ENCODE data around the gene CFAP20.
A peak's percentile ranks its signal among the peaks of the same experiment; 100 is the strongest.

The CFAP20 gene

GRCh38 chr16:58129097-58129936, at the start of gene CFAP20:
Gene CFAP20 (minus strand): TSS chr16:58129381. CDS start chr16:58129115, 266 bp downstream.
- peak; percentile 94 to 97 for DNase-seq (ENCODE audit: low read depth in 2 of 2)

GRCh38 chr16:58177353-58177710, 48.2 kb upstream of the CFAP20 start:
- no peak for DNase-seq (ENCODE audit: low read depth in 2 of 2)

- no peak for DNase-seq (ENCODE audit: low read depth in 2 of 2)
These were observed 47.6 kb upstream of the CFAP20 start for GRCh38 chr16:58176608-58177352.

- no peak for DNase-seq (ENCODE audit: low read depth in 2 of 2)
These were observed 41.0 kb upstream of the CFAP20 start for GRCh38 chr16:58170223-58170622.

GRCh38 chr16:58160855-58161254, 31.7 kb upstream of the CFAP20 start:
- DNase-seq (ENCODE audit: low read depth in 2 of 2), result no peak

- DNase-seq (ENCODE audit: low read depth in 2 of 2), result no peak
These were observed 29.5 kb upstream of the CFAP20 start for GRCh38 chr16:58158725-58159124.

DNA sequence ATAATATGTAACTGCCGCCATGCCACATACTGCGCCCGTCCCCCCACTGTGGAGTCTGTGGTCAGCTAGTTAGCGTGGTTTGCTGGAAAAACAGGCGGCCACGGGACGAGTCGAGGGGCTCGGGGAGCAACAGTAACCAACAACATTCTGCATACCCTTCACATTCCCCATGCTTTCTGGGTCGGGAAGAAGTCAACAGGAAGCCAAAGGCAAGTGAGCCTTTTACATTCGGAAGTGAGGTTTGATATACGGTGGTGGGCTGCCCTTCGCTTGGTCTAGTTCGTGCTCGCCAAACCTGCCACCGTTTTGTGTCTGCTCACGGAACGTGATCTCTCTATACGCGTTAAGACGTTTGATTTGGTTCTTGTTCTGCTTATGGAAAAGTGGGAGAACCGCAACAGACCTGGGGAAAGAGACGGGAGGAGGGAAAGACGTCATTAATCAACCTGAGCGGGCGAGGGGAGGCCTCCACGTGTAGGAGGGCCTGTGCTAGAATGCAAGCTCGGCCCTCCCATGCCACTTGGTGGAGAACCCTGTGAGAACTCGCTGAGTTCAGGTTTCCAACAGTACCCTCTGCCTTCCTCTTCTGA, 28.9 kb upstream of the CFAP20 start:
- DNase-seq (ENCODE audit: low read depth in 2 of 2), result no peak

GRCh38 chr16:58157239-58157638, 28.1 kb upstream of the CFAP20 start:
- no peak for DNase-seq (ENCODE audit: low read depth in 2 of 2)

GRCh38 chr16:58155839-58156238, 26.7 kb upstream of the CFAP20 start:
- no peak for DNase-seq (ENCODE audit: low read depth in 2 of 2)

DNA sequence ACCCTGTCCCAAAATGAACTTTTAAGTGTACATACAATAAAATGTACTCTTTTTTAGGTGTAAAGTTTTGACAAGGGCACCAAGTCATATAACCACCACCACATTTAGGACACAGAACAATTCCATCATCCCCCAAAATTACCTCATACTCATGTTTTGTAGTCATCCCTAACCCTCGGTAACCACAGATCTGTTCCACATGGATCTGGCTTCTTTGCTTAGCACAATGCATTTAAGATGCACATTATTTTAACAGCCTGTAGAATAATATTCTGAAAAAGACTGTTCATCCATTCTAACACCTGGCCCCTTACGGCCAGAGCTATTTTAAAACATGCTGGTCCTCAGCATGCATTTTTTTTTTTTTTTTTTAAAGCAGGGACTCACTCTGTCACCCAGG, 25.2 kb upstream of the CFAP20 start:
- DNase-seq (ENCODE audit: low read depth in 2 of 2), result no peak

DNA sequence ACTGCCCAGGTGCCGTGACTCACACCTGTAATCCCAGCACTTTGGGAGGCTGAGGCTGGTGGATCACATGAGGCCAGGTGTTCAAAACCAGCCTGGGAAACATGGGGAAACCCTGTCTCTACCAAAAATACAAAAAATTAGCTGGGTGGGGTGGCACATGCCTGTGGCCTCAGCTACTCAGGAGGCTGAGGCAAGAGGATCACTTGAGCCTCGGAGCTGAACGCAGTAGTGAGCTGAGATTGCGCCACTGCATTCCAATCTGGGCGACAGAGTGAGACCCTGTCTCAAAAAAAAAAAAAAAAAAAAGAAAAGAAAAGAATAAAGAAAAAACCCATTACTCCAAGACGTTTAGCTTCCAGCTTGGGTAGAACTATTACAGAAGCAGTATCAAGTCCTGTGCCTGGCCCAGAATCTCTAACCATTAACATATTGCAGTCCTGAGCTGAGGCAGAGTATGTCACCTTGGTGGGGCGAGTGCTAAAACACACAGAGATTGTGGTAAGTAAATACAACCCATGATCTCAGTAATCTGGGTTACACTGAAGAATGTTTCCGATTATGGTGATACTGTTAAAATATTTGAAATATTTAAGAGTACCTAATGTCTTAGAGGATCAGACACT, 23.2 kb upstream of the CFAP20 start:
- DNase-seq (ENCODE audit: low read depth in 2 of 2), result no peak

DNA sequence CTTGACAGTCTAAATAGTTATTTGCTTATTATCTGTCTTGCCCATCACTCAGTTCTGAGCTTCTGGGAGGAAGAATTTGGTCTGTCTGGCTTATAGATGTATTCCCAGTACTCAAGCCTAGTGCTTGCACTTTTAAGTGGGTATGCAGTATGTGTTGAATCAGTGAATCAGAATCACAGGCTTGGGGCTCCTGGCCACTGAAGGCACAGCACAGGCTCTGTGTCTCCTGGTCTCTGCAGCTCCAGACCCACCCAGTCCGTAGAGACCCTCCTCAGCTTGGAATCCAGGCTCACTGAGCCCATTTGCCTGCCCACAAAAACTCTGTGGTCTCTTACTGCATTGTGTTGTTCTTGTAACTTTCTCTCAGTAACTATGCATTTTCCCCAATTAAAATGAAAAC, 19.3 kb upstream of the CFAP20 start:
- DNase-seq (ENCODE audit: low read depth in 2 of 2), result no peak

DNA sequence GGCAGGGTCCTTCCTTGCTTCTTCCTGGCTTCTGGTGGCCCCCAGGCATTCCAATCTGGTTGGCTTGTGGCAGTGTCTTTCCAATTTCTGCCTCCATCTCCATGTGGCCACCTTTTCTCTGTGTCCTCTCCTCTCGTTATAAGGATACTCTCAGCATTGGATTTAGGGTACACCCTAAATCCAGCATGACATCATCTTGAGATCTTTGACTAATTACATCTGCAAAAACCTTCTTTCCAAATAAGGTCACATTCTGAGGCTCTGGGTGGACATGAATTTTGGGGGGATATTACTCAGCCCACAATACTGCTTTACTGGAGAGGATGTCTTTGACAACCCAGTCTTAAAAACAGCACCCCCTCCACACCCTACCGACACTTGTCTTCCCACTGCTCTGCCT, 18.9 kb upstream of the CFAP20 start:
- DNase-seq (ENCODE audit: low read depth in 2 of 2), result no peak

GRCh38 chr16:58138852-58139251, 9.7 kb upstream of the CFAP20 start:
- DNase-seq (ENCODE audit: low read depth in 2 of 2), result no peak

GRCh38 chr16:58137581-58137980, 8.4 kb upstream of the CFAP20 start:
- no peak for DNase-seq (ENCODE audit: low read depth in 2 of 2)

DNA sequence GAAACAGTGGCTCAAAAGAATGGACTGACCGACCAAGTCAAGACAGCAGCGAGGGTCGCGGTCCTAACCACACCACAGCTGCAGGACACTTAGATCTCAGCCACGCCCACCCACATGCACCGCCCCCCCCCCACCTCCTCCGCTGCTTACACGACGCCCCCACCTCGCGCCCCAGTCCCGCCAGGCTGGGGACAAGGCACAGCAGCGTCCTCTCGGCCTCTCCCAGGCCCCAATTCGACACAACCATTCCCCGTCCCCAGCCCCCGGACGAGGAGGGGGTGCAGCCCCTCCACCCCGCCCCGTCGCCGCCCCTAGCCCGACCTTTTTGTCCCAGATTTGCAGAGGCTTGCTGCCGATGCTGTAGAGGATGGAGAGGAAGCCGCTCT, 477 bp downstream of the CFAP20 start:
- DNase-seq (ENCODE audit: low read depth in 2 of 2), result no peak

DNA sequence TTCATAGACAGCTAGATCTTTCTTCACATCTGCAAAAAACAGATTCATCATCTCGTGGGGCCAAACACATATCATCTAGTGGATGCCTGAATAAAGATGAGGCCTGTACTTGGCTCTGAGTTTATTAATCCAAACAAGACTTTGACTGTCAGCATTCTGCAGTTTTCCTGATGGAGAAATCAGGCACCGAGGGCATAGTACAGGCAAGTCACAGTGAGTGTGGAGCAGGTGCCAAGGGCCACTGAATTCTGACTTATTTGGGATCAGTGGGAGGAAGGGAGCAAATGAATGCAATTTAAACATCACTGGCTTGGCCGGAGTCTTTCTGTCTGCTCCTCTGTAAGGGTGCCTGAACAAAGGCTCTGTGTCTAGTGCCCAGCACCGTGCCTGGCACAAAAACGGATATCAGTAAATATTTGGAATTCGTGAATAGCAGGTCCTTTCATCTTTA, 975 bp downstream of the CFAP20 start:
- no peak for DNase-seq (ENCODE audit: low read depth in 2 of 2)

DNA sequence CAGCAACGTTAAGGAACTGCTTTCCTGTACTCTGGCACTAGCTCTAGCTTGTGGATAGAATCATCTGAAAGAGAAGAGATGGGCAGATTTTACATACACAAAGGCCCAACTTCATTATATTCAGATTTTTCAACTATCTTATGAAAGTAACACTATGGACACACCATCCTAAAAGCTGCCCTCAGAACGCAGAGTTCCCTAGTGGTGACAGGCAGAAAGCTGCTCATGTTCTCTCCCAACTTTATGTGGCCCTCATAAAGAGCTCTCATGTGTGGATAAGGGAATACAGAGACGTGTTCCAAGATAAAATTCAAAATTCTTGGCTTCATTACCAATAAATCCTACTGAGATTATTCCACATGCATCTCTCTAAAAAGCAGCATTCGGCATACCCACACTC, 1.5 kb downstream of the CFAP20 start:
- no peak for DNase-seq (ENCODE audit: low read depth in 2 of 2)

DNA sequence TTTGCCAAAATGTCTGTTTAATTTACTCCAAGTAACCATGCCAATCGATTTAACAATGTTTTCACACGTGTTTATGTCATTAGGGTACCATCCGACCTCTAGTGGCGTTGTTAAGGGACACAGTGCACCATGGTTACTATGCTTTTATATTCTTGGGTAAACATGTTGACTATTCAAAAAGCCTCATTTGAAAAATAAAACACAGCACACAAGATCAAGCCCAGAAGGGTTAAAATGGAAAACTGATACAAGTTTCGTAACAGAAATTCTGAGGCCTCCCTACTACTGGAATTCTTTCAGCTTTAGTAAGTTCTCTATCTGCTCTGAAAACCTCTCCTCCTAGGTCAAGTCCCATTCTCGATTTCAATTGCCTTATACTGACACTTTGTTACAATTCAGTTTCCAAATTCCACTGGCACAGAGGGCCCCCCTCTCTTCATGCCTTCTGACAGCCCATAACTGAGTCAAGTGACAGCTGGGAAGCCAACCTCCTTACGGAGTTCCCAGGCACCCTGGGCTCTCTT, 2.1 kb downstream of the CFAP20 start:
- DNase-seq (ENCODE audit: low read depth in 2 of 2), result no peak

DNA sequence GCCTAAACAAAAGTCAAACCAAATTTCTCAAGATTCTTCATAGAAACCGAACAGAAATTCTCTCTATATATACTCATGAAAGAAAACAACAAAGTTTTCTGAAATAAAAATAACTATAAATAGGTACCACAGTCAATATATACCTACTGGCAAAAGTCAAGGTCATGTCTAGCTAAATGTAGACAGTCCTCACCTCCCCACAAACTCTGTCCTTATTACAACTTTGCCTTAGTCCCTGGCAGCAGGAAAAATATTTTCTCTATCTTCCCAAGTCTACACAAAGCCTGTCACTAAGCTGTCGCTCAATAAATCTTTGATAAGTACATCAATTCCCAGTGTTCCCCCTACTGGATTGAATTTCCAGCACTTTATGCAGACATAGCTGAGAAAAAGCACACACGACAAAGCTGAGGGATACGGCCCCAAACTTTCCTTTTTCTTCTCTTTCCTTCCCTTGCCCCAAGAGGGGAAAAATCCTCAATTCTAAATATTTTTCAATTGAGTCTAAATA, 2.7 kb downstream of the CFAP20 start:
- DNase-seq (ENCODE audit: low read depth in 2 of 2), result no peak

DNA sequence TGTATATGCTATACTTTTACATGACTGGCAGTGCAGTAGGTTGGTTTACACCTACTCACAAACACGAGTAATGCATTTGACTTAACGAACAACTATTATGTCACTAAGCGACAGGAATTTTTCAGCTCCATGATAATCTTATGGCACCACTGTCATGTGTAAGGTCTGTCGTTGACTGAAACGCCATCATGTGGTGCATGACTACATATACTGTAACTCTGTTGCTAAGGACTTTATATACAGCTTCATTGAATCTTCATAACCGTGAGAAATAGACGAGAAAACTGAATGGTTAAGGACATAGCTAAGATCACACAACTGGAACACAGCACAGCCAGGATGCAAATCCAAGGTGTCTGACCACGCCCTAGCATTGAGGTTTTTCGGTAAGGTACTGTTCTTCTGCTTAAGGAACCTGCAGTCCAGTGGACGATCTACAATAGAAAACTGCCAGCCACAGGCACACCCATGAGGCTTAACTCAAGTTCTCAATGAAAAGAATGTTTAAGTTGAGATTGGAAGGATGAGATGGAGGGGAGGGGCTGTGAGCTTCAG, 3.3 kb downstream of the CFAP20 start:
- DNase-seq (ENCODE audit: low read depth in 2 of 2), result no peak

DNA sequence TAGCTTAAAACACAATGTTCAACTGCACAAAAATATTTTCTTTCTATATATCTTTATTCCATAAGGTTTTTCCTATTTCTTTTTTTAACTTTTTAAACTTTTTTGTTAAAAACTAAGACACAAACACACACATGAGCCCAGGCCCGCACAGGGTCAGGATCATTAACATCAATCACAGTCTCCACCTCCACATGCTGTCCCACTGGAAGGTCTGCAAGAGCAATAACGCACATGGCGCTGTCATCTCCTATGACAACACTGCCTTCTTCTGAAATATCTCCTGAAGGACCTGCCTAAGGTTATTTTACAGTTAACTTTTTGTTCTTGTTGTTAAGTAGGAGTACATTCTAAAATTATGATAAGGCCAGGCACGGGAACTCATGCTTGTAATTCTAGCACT, 4.1 kb downstream of the CFAP20 start:
- DNase-seq (ENCODE audit: low read depth in 2 of 2), result no peak
